K562 (cell line): ENCODE data around the gene FASTKD2. TPM values are rescaled to one million over a fixed set of nuclear protein-coding genes. Genes with fewer than 3 reads are reported as not detected.

Experiments
- ARID4B ChIP-seq: sonication (generic); formaldehyde crosslinking; IDR thresholded peaks from 2 replicates; pipeline ENCODE4 v1.8.0; 2022; ENCODE audit warnings: mild to moderate bottlenecking, missing genetic modification reagents
- ETS1 ChIP-seq: conservative IDR thresholded peaks from 2 replicates; pipeline ENCODE4 v1.6.1; 2011; ENCODE audit warnings: low read depth, mild to moderate bottlenecking, low read length; ENCODE audit not compliant: control insufficient read depth
- FOXK2 ChIP-seq, 2 experiments: fragments of 450-650 bp; IDR thresholded peaks in 1 of 2; conservative IDR thresholded peaks in 1 of 2; 2 replicates each; pipeline ENCODE4 v1.6.1; 2016; ENCODE audit warnings: low read depth in 2 of 2, mild to moderate bottlenecking in 1 of 2
- NKRF ChIP-seq: fragments of 450-650 bp; IDR thresholded peaks from 2 replicates; pipeline ENCODE4 v1.6.1; 2016; ENCODE audit warnings: borderline replicate concordance
- SIN3B ChIP-seq: fragments of 450-650 bp; IDR thresholded peaks from 2 replicates; pipeline ENCODE4 v1.6.1; 2017; ENCODE audit warnings: low read depth, mild to moderate bottlenecking, moderate library complexity
- ZHX1 ChIP-seq: fragments of 150-350 bp; conservative IDR thresholded peaks from 2 replicates; pipeline ENCODE4 v1.6.1; 2014; ENCODE audit warnings: low read length
- polyA plus RNA-seq, 8 experiments: library from polyadenylated mRNA; depleted of rRNA in 4 of 8; stranded (reverse) in 5 of 8; unstranded in 3 of 8; fragments of >200 nt; fragmentation: Nextera tagmentation in 2 of 8; fragmentation: Illumina TruSeq in 1 of 8; extraction: Ambion mirVana in 2 of 8; extraction: Trizol in 1 of 8; gene quantifications; 2 replicates each; pipeline versions ENCODE4 v1.2.1 to v1.2.3, GENCODE V29; 2011 to 2014; ENCODE audit warnings: inconsistent platforms in 1 of 8, missing spikeins in 1 of 8
- total RNA-seq, 7 experiments: library from RNA; depleted of rRNA in 6 of 7; stranded (reverse); fragments of >200 nt in 6 of 7; fragmentation: Illumina TruSeq in 2 of 7; extraction: Trizol in 2 of 7; gene quantifications; 2 replicates each; pipeline versions ENCODE4 v1.2.1 to v1.2.3, GENCODE V29; 2011 to 2021; ENCODE audit warnings: low replicate concordance in 1 of 7

The FASTKD2 gene
- total and polyA plus RNA-seq, 9 of the 15 experiments (the other 6 are each of a cell fraction or from before 2014, with no cell fraction given), result 20.8 to 90.6 (median 39.1) TPM

- TF ChIP-seq NKRF (peak; percentile 63; the same call in 1 of the 2 replicates), ETS1 (peak; percentile 31; the same call in 1 of the 2 replicates), SIN3B (peak; percentile 94), ARID4B (peak; percentile 83), FOXK2 (conservative IDR thresholded peaks at IDR 0.05 in 1 of 2, IDR thresholded peaks at IDR 0.05 in 1 of 2; ENCODE audit: low read depth in 2 of 2) (0 out of 4 replicates have a peak, but pooled peaks of 1 of the 2 experiments have one; percentile 32), ZHX1 (0 out of 2 replicates have a peak, but pooled peaks have one; percentile 28)
Measured at GRCh38 chr2:206765242-206766056, at the start of gene FASTKD2, which contains the start of gene MDH1B (continued).
